ENCODE data around the gene SPHKAP.
"Not testable (repeated sequence)": the region's sequence is repeated elsewhere in the genome, so short reads cannot be mapped to it uniquely, and the experiment has no call there.

The SPHKAP gene, protein sequence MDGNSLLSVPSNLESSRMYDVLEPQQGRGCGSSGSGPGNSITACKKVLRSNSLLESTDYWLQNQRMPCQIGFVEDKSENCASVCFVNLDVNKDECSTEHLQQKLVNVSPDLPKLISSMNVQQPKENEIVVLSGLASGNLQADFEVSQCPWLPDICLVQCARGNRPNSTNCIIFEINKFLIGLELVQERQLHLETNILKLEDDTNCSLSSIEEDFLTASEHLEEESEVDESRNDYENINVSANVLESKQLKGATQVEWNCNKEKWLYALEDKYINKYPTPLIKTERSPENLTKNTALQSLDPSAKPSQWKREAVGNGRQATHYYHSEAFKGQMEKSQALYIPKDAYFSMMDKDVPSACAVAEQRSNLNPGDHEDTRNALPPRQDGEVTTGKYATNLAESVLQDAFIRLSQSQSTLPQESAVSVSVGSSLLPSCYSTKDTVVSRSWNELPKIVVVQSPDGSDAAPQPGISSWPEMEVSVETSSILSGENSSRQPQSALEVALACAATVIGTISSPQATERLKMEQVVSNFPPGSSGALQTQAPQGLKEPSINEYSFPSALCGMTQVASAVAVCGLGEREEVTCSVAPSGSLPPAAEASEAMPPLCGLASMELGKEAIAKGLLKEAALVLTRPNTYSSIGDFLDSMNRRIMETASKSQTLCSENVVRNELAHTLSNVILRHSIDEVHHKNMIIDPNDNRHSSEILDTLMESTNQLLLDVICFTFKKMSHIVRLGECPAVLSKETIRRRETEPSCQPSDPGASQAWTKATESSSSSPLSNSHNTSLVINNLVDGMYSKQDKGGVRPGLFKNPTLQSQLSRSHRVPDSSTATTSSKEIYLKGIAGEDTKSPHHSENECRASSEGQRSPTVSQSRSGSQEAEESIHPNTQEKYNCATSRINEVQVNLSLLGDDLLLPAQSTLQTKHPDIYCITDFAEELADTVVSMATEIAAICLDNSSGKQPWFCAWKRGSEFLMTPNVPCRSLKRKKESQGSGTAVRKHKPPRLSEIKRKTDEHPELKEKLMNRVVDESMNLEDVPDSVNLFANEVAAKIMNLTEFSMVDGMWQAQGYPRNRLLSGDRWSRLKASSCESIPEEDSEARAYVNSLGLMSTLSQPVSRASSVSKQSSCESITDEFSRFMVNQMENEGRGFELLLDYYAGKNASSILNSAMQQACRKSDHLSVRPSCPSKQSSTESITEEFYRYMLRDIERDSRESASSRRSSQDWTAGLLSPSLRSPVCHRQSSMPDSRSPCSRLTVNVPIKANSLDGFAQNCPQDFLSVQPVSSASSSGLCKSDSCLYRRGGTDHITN (N-terminal part only)
- total RNA-seq: 0 reads per million in 3 donors

DNA sequence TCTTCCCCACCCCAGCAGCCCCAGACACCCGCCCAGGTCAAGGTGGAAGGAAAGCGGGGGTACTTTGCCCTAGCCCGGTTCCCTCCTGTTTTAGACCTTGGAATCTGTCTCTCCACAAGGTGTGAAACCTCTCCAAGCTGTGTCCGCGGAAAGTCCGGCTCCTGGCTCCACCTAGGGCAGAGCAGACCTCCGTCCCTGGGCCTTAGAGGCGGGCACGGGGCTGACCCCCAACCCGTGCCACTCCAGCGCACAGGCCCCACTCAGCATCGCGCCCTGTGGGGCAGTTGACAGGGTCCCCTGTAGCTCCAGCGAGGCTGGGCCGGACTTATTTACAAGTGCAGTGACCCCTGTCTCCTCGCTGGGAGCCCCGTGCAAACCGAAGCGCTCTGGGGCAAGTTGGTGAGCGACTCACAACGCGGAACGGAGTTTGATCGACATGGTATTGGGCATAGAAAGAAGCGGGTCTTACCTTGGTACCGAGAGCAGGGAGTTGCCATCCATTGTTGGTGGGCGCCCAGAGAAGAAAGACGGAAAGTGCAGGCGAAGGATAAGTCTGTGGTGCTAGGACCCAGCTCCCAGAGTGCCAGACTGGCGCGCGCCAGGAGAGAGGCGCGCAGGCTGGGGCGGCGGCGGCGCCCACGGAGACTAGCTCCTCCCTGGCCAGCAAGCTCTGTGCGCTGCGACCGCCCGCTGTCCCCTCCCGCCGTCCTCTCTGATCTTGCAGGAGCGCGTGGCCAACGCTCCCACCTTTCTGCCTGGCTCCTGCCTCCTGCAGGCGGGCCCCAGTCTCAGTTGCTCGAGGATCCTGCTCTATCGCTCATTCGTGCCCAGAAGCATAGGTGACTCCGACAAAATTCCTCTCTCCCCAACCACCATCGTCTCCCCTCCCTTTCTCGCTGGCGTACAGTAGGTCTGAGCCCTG, at the start of gene SPHKAP:
SPHKAP (minus strand) TSS at position 590 of the 922 bp plus-strand sequence; CDS start at position 501, 89 bp downstream.
- no peaks in the 10 kb centered on the region for H3K36me3 ChIP-seq (ENCODE audit: control insufficient read depth, insufficient read depth, low read length)
- H3K9me3 ChIP-seq (ENCODE audit: control insufficient read depth, low read length): peaks cover 3% of the 10 kb centered on the region
- no peak within 1 kb of the TSS for H3K4me3 ChIP-seq (ENCODE audit: insufficient read depth, low read depth, low read length, poor library complexity, severe bottlenecking)
- no peak within 1 kb of the TSS for H3K27ac ChIP-seq (ENCODE audit: insufficient read depth, low read length, poor library complexity, severe bottlenecking)
- H3K27me3 ChIP-seq (replicated peaks; ENCODE audit: control insufficient read depth, insufficient read depth, low read length, poor library complexity, severe bottlenecking): no peaks in the 10 kb centered on the region
- no peaks in the 10 kb centered on the region for H3K4me1 ChIP-seq (ENCODE audit: control insufficient read depth, insufficient read depth, low read length, poor library complexity, severe bottlenecking)
- DNase-seq: no peak

DNA sequence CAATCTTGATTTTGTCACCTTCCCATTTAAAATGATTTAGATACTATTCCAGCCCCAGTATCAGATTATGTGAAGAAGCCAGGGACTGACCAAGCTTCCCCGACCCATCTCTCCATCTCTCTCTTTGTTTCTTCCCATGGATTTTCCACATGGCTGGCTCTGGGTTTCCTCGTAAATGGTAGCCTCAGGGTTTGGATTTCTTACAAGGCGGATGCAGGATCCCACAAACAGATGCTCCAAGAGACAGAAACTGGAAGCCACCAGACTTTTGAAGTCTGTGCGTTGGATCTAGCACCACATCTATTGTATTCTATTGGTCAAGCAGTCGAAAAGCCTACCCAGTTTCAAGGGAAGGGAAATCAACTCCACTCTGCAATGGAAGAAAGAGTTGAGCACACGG, 46.0 kb upstream of the SPHKAP start:
- Histone ChIP-seq H3K27me3 (replicated peaks; ENCODE audit: control insufficient read depth, insufficient read depth, low read length, poor library complexity, severe bottlenecking) (no peaks in the 10 kb centered on the region), H3K4me1 (ENCODE audit: control insufficient read depth, insufficient read depth, low read length, poor library complexity, severe bottlenecking) (no peaks in the 10 kb centered on the region), H3K9me3 (ENCODE audit: control insufficient read depth, low read length) (no peaks in the 10 kb centered on the region), H3K36me3 (ENCODE audit: control insufficient read depth, insufficient read depth, low read length) (no peaks in the 10 kb centered on the region), H3K4me3 (ENCODE audit: insufficient read depth, low read depth, low read length, poor library complexity, severe bottlenecking) (no peak overlapping the region), H3K27ac (ENCODE audit: insufficient read depth, low read length, poor library complexity, severe bottlenecking) (no peak overlapping the region)
- DNase-seq: no peak

DNA sequence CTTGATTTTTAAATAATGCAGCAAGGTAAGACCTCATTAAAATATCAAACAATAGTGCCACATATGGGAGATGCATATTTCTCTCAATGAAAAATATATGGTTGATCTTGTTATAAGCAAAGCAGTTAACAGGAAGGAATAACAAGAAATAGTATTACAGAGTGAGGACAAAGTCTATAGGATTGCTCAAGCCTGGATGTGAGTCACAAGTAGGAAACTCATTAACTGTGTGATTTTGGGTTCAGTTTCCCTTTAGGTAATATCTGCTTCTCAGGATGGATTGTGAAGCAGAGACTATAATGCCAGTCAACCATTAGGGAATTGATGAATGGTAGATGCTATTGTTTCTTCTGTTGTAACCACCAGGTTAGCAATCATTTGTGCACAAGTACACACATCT, 42.9 kb upstream of the SPHKAP start:
- DNase-seq: no peak
- no peak overlapping the region for H3K4me3 ChIP-seq (ENCODE audit: insufficient read depth, low read depth, low read length, poor library complexity, severe bottlenecking)
- H3K27me3 ChIP-seq (replicated peaks; ENCODE audit: control insufficient read depth, insufficient read depth, low read length, poor library complexity, severe bottlenecking): no peaks in the 10 kb centered on the region

DNA sequence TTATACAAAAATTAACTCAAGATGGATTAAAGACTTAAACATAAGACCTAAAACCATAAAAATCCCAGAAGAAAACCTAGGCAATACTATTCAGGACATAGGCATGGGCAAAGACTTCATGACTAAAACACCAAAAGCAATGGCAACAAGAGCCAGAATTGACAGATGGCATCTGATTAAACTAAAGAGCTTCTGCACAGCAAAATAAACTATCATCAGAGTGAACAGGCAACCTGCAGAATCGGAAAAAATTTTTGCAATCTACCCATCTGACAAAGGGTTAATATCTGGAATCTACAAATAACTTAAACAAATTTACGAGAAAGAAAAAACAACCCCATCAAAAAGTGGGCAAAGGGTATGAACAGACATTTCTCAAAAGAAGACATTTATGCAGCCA, 37.1 kb upstream of the SPHKAP start:
- not testable (repeated sequence) for H3K27me3 ChIP-seq (replicated peaks; ENCODE audit: control insufficient read depth, insufficient read depth, low read length, poor library complexity, severe bottlenecking); H3K27ac ChIP-seq (ENCODE audit: insufficient read depth, low read length, poor library complexity, severe bottlenecking); H3K9me3 ChIP-seq (ENCODE audit: control insufficient read depth, low read length); H3K4me3 ChIP-seq (ENCODE audit: insufficient read depth, low read depth, low read length, poor library complexity, severe bottlenecking); H3K36me3 ChIP-seq (ENCODE audit: control insufficient read depth, insufficient read depth, low read length); DNase-seq; H3K4me1 ChIP-seq (ENCODE audit: control insufficient read depth, insufficient read depth, low read length, poor library complexity, severe bottlenecking)

More for the DNA sequence above, 42.9 kb upstream of the SPHKAP start:
- no peak overlapping the region for H3K27ac ChIP-seq (ENCODE audit: insufficient read depth, low read length, poor library complexity, severe bottlenecking)
- H3K9me3 ChIP-seq (ENCODE audit: control insufficient read depth, low read length): no peaks in the 10 kb centered on the region
- H3K36me3 ChIP-seq (ENCODE audit: control insufficient read depth, insufficient read depth, low read length): no peaks in the 10 kb centered on the region
- H3K4me1 ChIP-seq (ENCODE audit: control insufficient read depth, insufficient read depth, low read length, poor library complexity, severe bottlenecking): no peaks in the 10 kb centered on the region

DNA sequence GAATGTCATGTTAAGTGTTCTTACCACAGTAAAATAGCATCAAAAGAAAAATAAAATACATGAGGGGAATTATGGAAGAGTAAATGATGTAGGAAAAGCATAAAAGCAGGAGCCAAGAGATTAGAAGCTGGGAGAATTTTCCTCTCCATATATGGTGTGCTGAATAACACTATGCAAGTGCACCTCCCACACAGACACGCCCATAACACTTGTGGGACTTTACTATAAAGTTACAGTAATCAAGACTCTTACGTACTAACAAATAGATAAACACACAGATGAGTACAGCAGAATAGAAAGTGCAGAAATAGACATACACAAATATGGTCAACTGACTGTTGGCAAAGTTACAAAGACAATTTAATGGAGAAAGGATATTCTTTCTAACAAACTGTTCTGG, 16.0 kb upstream of the SPHKAP start:
- Histone ChIP-seq H3K27me3 (replicated peaks; ENCODE audit: control insufficient read depth, insufficient read depth, low read length, poor library complexity, severe bottlenecking) (no peaks in the 10 kb centered on the region), H3K27ac (ENCODE audit: insufficient read depth, low read length, poor library complexity, severe bottlenecking) (no peak overlapping the region)

DNA sequence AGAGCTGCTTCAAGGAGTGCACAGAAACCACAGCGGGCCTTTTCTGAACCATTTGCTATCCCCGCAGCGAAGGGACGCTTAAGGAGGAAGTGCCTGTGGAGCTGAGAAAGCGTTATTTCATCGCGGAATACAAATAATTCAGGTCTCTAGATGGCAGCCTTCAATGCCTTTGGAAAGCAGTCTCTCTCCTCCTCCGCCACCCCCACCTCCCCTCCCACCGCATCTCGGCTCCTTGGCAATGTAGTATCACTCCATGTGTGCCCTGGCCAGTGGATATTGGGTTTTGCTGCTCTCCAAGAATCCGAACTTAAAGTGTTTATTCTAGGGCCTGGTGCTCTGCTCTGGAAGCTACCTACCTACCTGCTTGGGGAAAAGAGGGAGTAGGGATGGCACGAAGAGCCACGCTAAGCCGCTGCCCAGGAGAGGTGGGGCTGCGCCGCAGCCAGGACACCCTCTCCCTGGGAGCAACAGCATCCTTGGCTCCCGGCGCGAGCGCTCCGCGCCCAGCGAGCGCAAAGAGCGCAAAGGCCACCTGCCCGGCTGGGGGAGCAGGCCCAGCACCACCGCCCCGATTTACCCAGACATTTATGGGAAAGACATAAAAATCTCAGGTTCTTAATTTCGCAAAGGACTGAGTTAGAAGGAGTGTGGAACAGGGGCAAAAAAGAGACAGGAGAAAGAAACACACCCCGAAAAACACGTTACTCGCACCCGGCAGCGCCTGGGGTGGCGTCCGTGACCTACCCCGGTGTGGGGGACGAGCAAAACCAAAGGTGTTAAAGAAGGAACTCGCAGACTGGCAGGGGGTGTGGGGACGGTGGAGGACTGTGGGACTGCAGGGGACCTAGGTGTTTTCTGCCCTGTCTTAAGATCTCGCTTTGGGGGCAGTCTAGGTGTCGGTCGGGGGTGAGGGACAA, 1.0 kb downstream of the SPHKAP start:
- no peak overlapping the region for H3K27ac ChIP-seq (ENCODE audit: insufficient read depth, low read length, poor library complexity, severe bottlenecking)
- no peaks in the 10 kb centered on the region for H3K36me3 ChIP-seq (ENCODE audit: control insufficient read depth, insufficient read depth, low read length)
- no peak for DNase-seq
- no peaks in the 10 kb centered on the region for H3K4me1 ChIP-seq (ENCODE audit: control insufficient read depth, insufficient read depth, low read length, poor library complexity, severe bottlenecking)
- H3K4me3 ChIP-seq (ENCODE audit: insufficient read depth, low read depth, low read length, poor library complexity, severe bottlenecking): no peak overlapping the region
- H3K27me3 ChIP-seq (replicated peaks; ENCODE audit: control insufficient read depth, insufficient read depth, low read length, poor library complexity, severe bottlenecking): no peaks in the 10 kb centered on the region
- peaks cover 3% of the 10 kb centered on the region for H3K9me3 ChIP-seq (ENCODE audit: control insufficient read depth, low read length)

More for the DNA sequence above, 16.0 kb upstream of the SPHKAP start:
- Histone ChIP-seq H3K4me3 (ENCODE audit: insufficient read depth, low read depth, low read length, poor library complexity, severe bottlenecking) (no peak overlapping the region), H3K4me1 (ENCODE audit: control insufficient read depth, insufficient read depth, low read length, poor library complexity, severe bottlenecking) (no peaks in the 10 kb centered on the region), H3K36me3 (ENCODE audit: control insufficient read depth, insufficient read depth, low read length) (no peaks in the 10 kb centered on the region), H3K9me3 (ENCODE audit: control insufficient read depth, low read length) (no peaks in the 10 kb centered on the region)
- no peak for DNase-seq

DNA sequence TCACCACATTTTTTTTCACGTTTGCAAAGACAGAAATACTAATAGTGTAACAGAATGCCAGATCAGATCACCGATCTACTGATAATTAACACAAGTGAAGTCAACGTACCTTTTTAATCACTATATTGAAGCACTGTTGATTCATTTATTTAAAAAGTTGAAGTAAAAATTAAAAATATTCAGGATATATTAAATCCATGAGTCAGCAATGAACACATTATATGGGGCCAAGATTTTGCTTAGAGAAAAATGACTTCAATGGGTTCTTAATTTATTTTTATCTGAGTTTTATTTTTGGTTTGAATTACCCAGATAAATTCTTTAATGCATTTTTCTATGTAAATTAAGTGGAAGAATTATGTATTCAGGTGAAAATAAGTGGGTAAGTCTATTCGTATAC, 14.2 kb downstream of the SPHKAP start:
- Histone ChIP-seq H3K27ac (ENCODE audit: insufficient read depth, low read length, poor library complexity, severe bottlenecking) (no peak overlapping the region), H3K27me3 (replicated peaks; ENCODE audit: control insufficient read depth, insufficient read depth, low read length, poor library complexity, severe bottlenecking) (no peaks in the 10 kb centered on the region), H3K4me3 (ENCODE audit: insufficient read depth, low read depth, low read length, poor library complexity, severe bottlenecking) (no peak overlapping the region), H3K36me3 (ENCODE audit: control insufficient read depth, insufficient read depth, low read length) (no peaks in the 10 kb centered on the region), H3K9me3 (ENCODE audit: control insufficient read depth, low read length) (no peaks in the 10 kb centered on the region), H3K4me1 (ENCODE audit: control insufficient read depth, insufficient read depth, low read length, poor library complexity, severe bottlenecking) (no peaks in the 10 kb centered on the region)
- no peak for DNase-seq

DNA sequence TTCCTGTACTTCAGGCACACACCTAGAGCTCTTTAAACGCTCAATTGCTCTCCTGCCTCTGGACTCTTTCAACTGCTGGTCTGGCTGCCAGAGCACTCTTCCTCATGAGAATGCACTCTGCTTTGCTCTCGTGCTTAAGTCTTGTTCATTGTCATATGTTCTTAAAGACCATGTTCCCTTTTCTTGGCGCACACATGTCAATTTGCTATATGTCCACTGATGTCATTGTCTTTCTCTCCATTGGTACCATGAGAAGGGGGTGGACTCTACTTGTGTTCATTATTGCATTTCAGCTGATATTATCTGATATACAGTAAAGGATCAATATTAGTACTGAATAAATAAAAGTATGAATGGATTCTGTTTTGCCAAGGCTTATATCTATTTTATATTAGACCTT, 16.8 kb downstream of the SPHKAP start:
- Histone ChIP-seq H3K27ac (ENCODE audit: insufficient read depth, low read length, poor library complexity, severe bottlenecking) (no peak overlapping the region), H3K4me1 (ENCODE audit: control insufficient read depth, insufficient read depth, low read length, poor library complexity, severe bottlenecking) (no peaks in the 10 kb centered on the region), H3K4me3 (ENCODE audit: insufficient read depth, low read depth, low read length, poor library complexity, severe bottlenecking) (no peak overlapping the region), H3K27me3 (replicated peaks; ENCODE audit: control insufficient read depth, insufficient read depth, low read length, poor library complexity, severe bottlenecking) (no peaks in the 10 kb centered on the region), H3K36me3 (ENCODE audit: control insufficient read depth, insufficient read depth, low read length) (no peaks in the 10 kb centered on the region), H3K9me3 (ENCODE audit: control insufficient read depth, low read length) (no peaks in the 10 kb centered on the region)
- no peak for DNase-seq

All from effector memory CD4-positive, alpha-beta T cell (primary cell).